NCI-H524 treated with DMSO at 0.1 percent for 48 hours (cell line): ENCODE results near the gene USP5.
"Not testable (repeated sequence)": the region's sequence is repeated elsewhere in the genome, so short reads cannot be mapped to it uniquely, and the experiment has no call there.

Experiments
- DNase-seq: peaks from one replicate; lab custom pipeline; 2025; lab: John Stamatoyannopoulos, UW

Gene USP5

DNA sequence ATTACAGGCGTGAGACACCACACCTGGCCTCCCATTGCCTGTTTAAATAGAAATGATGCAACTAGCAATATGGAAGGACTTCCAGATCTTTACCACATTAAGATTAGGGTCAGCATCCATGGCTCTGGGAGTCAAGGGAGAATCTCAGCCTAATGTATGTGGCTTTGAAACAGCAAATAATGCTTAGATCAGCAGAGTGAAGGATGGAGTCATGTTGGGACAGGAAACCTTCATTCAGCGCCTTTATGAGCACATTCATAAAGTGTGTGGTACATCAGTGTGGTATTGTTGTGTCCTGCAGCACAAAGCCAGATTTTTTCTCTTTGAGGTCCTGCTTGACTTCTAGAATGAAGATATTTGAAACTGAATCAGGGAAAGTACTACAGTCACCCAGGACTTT lies 36.4 kb downstream of the USP5 start:
- DNase-seq, result no peak

DNA sequence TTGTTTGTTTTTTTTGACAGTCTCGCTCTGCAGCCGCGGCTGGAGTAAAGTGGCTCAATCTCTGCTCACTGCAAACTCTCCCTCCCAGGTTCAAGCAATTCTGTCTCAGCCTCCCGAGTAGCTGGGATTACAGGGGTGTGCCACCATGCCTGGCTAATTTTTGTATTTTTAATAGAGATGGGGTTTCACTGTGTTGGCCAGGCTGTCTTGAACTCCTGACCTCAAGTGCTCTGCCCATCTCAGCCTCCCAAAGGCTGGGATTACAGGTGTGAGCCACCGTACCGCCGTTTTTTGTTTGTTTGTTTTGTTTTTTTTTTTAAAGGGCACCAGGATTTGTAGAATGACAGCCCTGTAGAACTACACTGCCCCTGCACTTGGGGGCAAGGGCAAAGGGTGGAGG lies 36.8 kb downstream of the USP5 start:
- DNase-seq, result not testable (repeated sequence)

DNA sequence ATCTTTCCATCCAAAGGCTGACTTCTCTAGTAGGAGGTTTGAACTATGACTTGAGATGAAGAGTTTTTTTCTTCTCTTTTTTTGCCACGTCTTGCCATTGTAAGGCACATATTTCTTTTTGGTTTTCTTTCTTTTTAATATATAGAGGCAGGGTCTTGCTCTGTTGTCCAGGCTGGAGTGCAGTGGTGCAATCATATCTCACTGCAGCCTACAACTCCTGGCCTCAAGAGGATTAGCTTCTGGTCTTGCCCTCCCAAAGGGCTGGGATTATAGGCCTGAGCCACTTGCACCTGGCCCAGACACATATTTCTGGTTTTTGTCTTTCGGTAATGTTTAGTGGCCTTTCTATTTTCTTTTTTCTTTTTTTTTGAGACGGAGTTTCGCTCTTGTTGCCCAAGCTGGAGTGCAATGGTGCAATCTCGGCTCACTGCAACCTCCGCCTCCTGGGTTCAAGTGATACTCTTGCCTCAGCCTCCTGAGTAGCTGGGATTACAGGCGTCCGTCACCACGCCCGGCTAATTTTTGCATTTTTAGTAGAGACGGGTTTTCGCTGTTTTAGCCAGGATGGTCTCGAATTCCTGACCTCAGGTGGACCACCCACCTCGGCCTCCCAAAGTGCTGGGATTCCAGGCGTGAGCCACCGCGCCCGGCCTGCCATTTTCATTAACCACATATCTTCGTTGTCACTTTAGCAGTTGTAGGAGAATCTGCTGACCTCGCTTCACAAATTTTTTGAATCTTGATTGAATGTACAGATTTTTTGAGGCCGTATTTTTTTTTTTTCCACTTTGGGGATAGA lies 38.0 kb downstream of the USP5 start:
- DNase-seq, result not testable (repeated sequence)

- peak; percentile 53 for DNase-seq
These were observed 39.1 kb downstream of the USP5 start for GRCh38 chr12:6890789-6891645.

GRCh38 chr12:6891646-6892001 lies 39.7 kb downstream of the USP5 start:
- no peak for DNase-seq

GRCh38 chr12:6892683-6893082 lies 40.7 kb downstream of the USP5 start:
- DNase-seq, result not testable (repeated sequence)

GRCh38 chr12:6894321-6894720 lies 42.4 kb downstream of the USP5 start:
- DNase-seq, result no peak

DNA sequence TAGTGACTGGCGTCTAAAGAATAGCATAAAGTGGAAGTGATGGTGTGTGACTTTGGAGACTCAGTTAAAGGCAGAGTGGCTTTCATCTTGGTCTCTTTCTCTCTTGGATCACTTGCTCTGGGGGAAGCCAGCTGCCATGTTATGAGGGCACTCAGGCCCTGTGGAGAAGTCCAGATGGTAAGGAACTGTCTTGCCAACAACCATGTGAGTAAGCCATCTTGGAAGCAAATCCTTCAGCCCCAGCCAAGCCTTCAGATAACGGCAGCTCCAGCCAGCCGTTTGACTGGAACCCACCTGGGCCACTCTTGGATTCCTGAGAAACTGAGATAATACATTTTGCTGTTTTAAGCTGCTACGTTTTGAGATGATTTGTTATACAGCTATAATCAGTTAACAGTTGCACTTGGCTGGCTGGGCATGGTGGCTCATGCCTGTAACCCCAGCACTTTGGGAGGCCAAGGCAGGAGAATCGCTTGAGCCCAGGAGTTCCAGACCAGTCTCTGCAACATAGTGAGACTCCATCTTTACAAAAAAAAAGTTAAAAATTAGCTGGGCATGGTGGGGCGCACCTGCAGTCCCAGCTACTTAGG lies 45.0 kb downstream of the USP5 start:
- DNase-seq, result no peak

DNA sequence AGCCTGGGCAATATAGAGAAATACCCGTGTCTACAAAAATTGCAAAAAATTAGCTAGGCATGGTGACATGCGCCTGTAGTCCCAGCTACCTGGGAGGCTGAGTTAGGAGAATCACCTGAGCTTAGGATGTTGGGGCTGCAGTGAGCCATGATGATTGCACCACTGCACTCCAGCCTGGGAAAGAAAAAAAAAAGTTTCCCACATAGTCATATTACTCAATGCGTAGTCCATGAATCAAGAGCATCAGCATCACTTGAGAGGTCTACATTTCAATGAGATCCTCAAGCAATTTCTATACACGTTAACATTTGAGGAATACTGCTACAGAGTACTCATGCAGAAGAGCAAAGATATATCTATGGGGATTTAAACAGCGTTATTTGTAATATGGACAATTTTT lies 47.5 kb downstream of the USP5 start:
- no peak for DNase-seq

DNA sequence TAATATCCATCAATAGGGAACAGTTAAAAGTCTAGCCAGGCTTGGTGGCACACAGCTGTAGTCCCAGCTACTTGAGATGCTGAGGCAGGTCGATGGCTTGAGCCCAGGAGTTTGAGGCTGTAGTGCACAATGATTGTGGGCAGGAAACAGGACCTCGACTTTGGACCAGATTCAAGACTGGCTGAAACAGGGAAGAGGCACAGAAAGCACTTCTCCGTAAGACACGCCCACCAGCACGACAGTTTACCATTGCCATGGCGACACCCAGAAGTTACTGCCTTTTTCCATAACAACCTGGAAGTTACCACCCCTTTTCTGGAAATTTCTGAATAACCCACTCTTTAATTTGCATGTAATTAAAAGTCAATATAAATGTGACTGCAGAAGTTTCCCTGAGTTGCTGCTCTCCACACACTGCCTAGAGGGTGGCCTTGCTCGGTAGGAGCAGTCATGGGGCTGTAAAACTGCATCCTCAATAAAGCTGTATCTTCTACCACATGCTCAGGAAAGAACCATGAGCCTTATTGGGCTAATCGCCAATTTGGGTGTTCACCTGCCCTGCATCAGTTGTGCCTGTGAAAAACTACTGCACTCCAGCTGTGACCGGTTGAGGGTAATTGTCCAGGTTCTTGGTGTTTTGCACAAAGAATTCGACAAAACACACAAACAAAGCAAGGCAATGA lies 48.0 kb downstream of the USP5 start:
- no peak for DNase-seq

DNA sequence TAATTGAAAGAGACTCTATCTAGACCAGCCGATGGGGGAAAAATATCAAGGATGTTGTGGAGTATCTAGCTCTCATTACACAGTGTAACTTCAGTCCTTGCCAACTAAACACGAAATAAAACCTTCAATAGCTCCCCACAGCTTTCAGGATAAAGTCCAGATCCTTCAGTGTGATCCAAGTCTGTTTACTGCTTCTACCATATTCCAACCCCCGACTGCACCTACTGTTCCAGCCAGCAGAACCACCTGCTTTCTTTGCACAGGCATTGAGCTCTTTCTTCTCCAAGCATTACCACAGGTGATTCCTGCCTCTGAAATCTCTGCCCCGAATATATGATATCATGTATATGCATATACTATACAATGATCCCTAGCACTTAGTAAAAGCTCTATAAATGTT lies 50.5 kb downstream of the USP5 start:
- DNase-seq, result no peak

- DNase-seq, result no peak
These were observed 51.8 kb downstream of the USP5 start for GRCh38 chr12:6903722-6904121.

DNA sequence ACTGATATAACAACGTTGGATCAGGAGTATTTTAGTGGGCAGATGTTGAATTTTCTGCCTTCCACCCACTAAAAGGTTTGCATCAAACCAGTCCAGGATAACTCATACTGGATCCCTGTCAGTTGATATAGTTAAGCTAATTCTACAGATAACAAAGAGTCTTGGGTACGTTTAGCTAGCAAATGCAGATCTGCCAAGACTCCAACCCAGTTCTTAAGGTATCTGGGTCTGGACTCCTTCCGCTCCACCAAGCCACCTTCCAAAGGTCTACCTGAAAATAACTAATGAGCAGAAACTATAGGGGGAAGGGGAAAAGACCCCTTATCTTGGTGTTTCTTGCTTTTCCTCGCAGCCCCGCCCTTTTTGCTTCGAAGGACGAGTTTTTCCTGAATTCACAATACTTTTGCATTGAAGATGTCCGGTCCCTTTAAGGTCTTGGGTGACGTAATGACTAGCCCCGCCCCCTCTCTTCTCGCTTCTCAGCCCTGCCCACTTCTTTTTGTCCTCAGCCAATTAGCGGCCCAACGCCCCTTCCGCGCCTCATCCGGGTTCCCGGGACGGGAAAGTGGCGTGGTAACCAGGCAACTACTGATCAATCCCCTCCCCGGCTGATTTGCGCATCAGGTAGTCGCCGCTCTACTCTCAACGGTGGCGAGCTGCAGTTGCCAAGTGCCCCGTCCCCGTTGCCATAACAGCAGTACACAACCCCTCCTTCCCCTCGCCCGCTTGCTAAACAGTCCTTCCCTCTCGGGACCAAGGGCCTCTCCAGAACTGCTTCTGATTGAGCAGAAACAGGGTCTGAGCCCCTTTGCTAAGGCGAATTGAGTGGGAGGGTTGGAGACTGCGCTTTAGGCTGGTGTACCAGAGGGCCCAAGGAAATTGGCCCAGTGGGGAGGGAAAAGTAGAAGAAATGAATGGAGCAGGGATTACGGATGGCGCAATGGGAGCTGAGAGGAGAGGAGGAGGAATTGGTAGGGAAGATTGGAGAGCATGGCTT lies 52.6 kb downstream of the USP5 start, which contains the start of gene LRRC23:
LRRC23 (plus strand) TSS at position 543 of the 997 bp plus-strand sequence. CDS start 812 bp downstream, outside the sequence.
- peak; percentile 83 for DNase-seq

DNA sequence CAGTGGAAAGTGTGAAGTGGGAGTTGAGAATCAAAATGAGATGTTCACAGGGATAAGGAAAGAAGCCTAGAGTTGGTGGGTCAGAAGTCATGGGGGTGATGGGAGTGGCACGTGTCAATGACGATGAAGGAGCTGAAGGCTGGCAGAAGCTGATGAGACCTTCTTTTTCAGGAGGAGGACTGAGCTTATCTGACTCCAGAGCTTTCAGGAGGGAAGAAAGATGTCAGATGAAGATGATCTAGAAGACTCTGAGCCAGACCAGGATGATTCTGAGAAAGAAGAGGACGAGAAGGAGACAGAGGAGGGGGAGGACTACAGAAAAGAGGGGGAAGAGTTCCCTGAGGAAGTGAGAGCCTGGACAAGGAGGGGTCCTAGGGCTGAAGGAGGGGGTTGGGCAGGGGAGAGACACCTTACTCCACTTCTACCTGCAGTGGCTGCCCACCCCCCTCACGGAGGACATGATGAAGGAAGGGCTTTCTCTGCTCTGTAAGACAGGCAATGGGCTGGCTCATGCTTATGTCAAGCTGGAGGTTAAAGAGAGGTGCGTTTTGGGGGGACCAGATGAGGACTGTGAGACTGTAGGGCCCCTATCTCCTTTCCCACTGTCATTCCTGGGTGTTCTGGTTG lies 53.6 kb downstream of the USP5 start:
- DNase-seq, result no peak

- DNase-seq, result not testable (repeated sequence)
These were observed 56.2 kb downstream of the USP5 start for GRCh38 chr12:6908141-6908540.

- DNase-seq, result no peak
These were observed 57.6 kb downstream of the USP5 start for GRCh38 chr12:6909421-6910145.

DNA sequence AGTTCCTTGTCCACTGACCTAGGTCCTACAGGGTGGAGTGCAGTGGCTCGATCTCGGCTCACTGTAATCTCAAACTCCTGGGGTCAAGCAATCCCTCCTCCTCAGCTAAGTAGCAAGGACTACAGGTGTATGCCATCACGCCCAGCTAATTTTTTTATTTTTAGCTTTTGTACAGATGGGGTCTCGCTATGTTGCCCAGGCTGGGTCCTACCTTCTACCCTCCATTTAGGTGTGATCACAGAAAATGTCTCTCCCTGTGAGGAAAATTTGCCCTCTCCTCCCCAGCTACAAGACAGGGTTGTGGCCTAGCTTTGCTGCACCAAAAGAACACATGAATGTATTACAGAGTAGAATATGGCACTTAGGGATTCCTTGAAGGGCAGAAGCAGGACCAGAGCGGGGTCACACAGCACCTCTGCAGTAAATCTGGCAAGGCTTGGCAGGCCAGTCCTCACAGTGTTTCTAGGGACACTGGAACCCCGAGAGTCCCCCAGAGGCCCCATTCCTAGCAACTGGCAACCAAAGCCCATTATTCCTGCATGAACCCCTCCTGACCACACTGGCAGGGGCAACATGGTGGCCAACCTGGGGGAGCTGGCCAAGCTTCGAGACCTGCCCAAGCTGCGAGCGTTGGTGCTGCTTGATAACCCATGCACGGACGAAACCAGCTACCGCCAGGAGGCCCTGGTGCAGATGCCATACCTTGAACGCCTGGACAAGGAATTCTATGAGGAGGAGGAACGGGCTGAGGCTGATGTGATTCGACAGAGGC lies 60.4 kb downstream of the USP5 start:
- DNase-seq, result no peak

GRCh38 chr12:6914246-6914946 lies 62.4 kb downstream of the USP5 start, which contains the start of gene ENO2:
Gene ENO2, plus strand, starts transcription at chr12:6914580. Its CDS starts 1,253 bp downstream, at chr12:6915833.
- no peak for DNase-seq
